K562 (cell line): ENCODE results near the gene ITPRID2. TPM values are rescaled to one million over a fixed set of nuclear protein-coding genes. Genes with fewer than 3 reads are reported as not detected.

Experiments
- ATAC-seq: fragments of 200-7000 bp; cut with Tn5 transposase; 3 replicates; pipeline ENCODE4 v1.9.1; 2020; ENCODE audit warnings: moderate library complexity
- BruUV-seq: library from RNA; stranded (reverse); fragments of 400-500 nt; replicated peaks from 2 replicates; lab custom pipeline; 2021; lab: Mats Ljungman, UMichigan
- CTCF ChIA-PET: fragments of 300-600 bp; formaldehyde crosslinking; extraction: SDS; loops from one replicate; lab custom pipeline; 2021; ENCODE audit warnings: low intra/inter-chr PET ratio; lab: Yijun Ruan, JAX
- POLR2A ChIA-PET: fragments of 300-600, 350-650 bp; sonication (Branson Sonifier 250); formaldehyde crosslinking; extraction: SDS; loops from one replicate; lab custom pipeline; 2021; ENCODE audit warnings: antibody characterized with exemption, inconsistent platforms; lab: Yijun Ruan, JAX
- DNase-seq, 4 experiments: peaks; one replicate each; pipeline versions ENCODE4 v3.0.0 to v3.0.0-alpha.2; 2011 to 2018; ENCODE audit warnings: low spot score in 3 of 4, mixed read lengths in 3 of 4; ENCODE audit errors: extremely low read depth in 1 of 4
- FAIRE-seq: peaks from 2 replicates; lab custom pipeline; 2011; peaks lifted over from hg19 to GRCh38; lab: Jason Lieb, UNC
- H2AFZ ChIP-seq: 2 replicates; pipeline ENCODE4 v1.6.0; 2011; ENCODE audit warnings: low read depth, low read length, control low read depth, inconsistent platforms
- H3K27ac ChIP-seq: fragments of 200-600 bp; 3 replicates; pipeline ENCODE4 v1.8.0; 2011; ENCODE audit warnings: low read depth, mild to moderate bottlenecking, control low read depth, inconsistent platforms, low read length, moderate library complexity, mixed read lengths; ENCODE audit errors: extremely low read depth
- H3K27me3 ChIP-seq, 2 experiments: fragments of 300-600 bp in 1 of 2; 2 replicates in 1 of 2; 3 replicates in 1 of 2; pipeline versions ENCODE4 v1.6.0 to v1.8.0; 2011; ENCODE audit warnings: inconsistent platforms in 2 of 2, low read length in 2 of 2, mild to moderate bottlenecking in 1 of 2, mixed read lengths in 1 of 2, moderate library complexity in 1 of 2; ENCODE audit not compliant: control insufficient read depth in 2 of 2, insufficient read depth in 2 of 2
- H3K36me3 ChIP-seq: fragments of 300-600 bp; 3 replicates; pipeline ENCODE4 v1.8.0; 2011; ENCODE audit warnings: mild to moderate bottlenecking, low read length, inconsistent platforms; ENCODE audit not compliant: control insufficient read depth, insufficient read depth
- H3K4me1 ChIP-seq, 2 experiments: fragments of 200-600 bp in 1 of 2; replicated peaks in 1 of 2; 2 replicates in 1 of 2; 3 replicates in 1 of 2; pipeline versions ENCODE4 v1.5.1 to v1.8.0; 2011; ENCODE audit warnings: inconsistent platforms in 2 of 2, low read length in 2 of 2, mild to moderate bottlenecking in 1 of 2, mixed read lengths in 1 of 2, moderate library complexity in 1 of 2; ENCODE audit not compliant: control insufficient read depth in 2 of 2, insufficient read depth in 2 of 2
- H3K4me2 ChIP-seq: 2 replicates; pipeline ENCODE4 v1.6.1; 2011; ENCODE audit warnings: low read length, control low read depth, inconsistent platforms, mixed read lengths; ENCODE audit not compliant: insufficient read depth
- H3K4me3 ChIP-seq: fragments of 200-600 bp; sonication (generic), shearing (Covaris generic); 2 replicates; pipeline ENCODE4 v1.5.1; 2016; ENCODE audit warnings: control low read depth, inconsistent platforms
- H3K79me2 ChIP-seq: fragments of 200-600 bp; 3 replicates; pipeline ENCODE4 v1.8.0; 2011; ENCODE audit warnings: low read length, inconsistent platforms; ENCODE audit not compliant: control insufficient read depth, insufficient read depth
- H3K9ac ChIP-seq, 2 experiments: 2 replicates each; pipeline versions ENCODE4 v1.6.0 to v1.6.1; 2011; ENCODE audit warnings: low read depth in 2 of 2, low read length in 2 of 2, control low read depth in 1 of 2, inconsistent platforms in 1 of 2, mild to moderate bottlenecking in 1 of 2, mixed read lengths in 1 of 2; ENCODE audit not compliant: insufficient read depth in 1 of 2
- H3K9me1 ChIP-seq: one replicate; pipeline ENCODE4 v1.6.0; 2011; ENCODE audit warnings: inconsistent platforms, mild to moderate bottlenecking, low read length, moderate library complexity; ENCODE audit not compliant: control insufficient read depth, insufficient read depth
- H3K9me3 ChIP-seq: replicated peaks from 2 replicates; pipeline ENCODE4 v1.5.1; 2011; ENCODE audit warnings: low read depth, low read length, inconsistent platforms; ENCODE audit not compliant: control insufficient read depth, insufficient read depth
- H4K20me1 ChIP-seq: replicated peaks from 2 replicates; pipeline ENCODE4 v1.6.1; 2011; ENCODE audit warnings: low read length, inconsistent platforms, mixed read lengths; ENCODE audit not compliant: control insufficient read depth, insufficient read depth
- BHLHE40 ChIP-seq: IDR thresholded peaks from 2 replicates; pipeline ENCODE4 v1.6.1; 2011; ENCODE audit warnings: low read length, improper control_type of control experiment
- CBFA2T3 ChIP-seq: fragments of 450-650 bp; IDR thresholded peaks from 2 replicates; pipeline ENCODE4 v1.6.1; 2017
- CREM ChIP-seq: IDR thresholded peaks from 2 replicates; pipeline ENCODE4 v1.6.1; 2014; ENCODE audit warnings: antibody characterized with exemption, low read depth
- GTF2A2 ChIP-seq: IDR thresholded peaks from 2 replicates; pipeline ENCODE4 v1.6.1; 2016; ENCODE audit warnings: mild to moderate bottlenecking, missing genetic modification characterization, missing compliant biosample characterization
- GTF2E2 ChIP-seq: fragments of 200-800 bp; sonication (Bioruptor generic); IDR thresholded peaks from 2 replicates; pipeline ENCODE4 v1.6.1; 2016; ENCODE audit warnings: missing genetic modification characterization, missing compliant biosample characterization
- HBP1 ChIP-seq: fragments of 450-650 bp; formaldehyde crosslinking; IDR thresholded peaks from 2 replicates; pipeline ENCODE4 v1.4.0; 2022; ENCODE audit warnings: missing genetic modification characterization
- MAZ ChIP-seq, 2 experiments: fragments of 450-650 bp in 1 of 2; sonication (generic) in 1 of 2; formaldehyde crosslinking; IDR thresholded peaks in 1 of 2; conservative IDR thresholded peaks in 1 of 2; 2 replicates each; pipeline versions ENCODE4 v1.4.0 to v1.5.0; 2020; ENCODE audit warnings: mild to moderate bottlenecking in 1 of 2, missing genetic modification reagents in 1 of 2
- SIN3A ChIP-seq, 2 experiments: fragments of 150-350 bp in 1 of 2; IDR thresholded peaks; 2 replicates each; pipeline ENCODE4 v1.6.1; 2011 to 2016; ENCODE audit warnings: borderline replicate concordance in 2 of 2, low read depth in 2 of 2, low read length in 2 of 2, mild to moderate bottlenecking in 2 of 2, moderate library complexity in 2 of 2; ENCODE audit not compliant: control insufficient read depth in 1 of 2
- TARDBP ChIP-seq: fragments of 450-650 bp; IDR thresholded peaks from 2 replicates; pipeline ENCODE4 v1.6.1; 2016
- TBP ChIP-seq: optimal IDR thresholded peaks from 2 replicates; pipeline ENCODE3; 2011; ENCODE audit warnings: low read depth, low read length, improper control_type of control experiment
- TCF3 ChIP-seq: sonication (generic); formaldehyde crosslinking; IDR thresholded peaks from 2 replicates; pipeline ENCODE4 v1.4.0; 2020; ENCODE audit warnings: mild to moderate bottlenecking, missing genetic modification reagents
- ZNF224 ChIP-seq: sonication (generic); formaldehyde crosslinking; IDR thresholded peaks from 2 replicates; pipeline ENCODE4 v1.8.0; 2022; ENCODE audit warnings: mild to moderate bottlenecking, missing genetic modification reagents
- ZNF274 ChIP-seq: IDR thresholded peaks from 2 replicates; pipeline ENCODE4 v1.6.1; 2011; ENCODE audit warnings: low read depth, mild to moderate bottlenecking, low read length, moderate library complexity, borderline replicate concordance
- ZNF324 ChIP-seq: fragments of 250-450 bp; sonication (Bioruptor Pico); IDR thresholded peaks from 2 replicates; pipeline ENCODE4 v1.4.0; 2020; ENCODE audit warnings: mild to moderate bottlenecking
- ZNF695 ChIP-seq: fragments of 450-650 bp; formaldehyde crosslinking; IDR thresholded peaks from 2 replicates; pipeline ENCODE4 v1.4.0; 2020; ENCODE audit warnings: mild to moderate bottlenecking, moderate library complexity
- WGBS: fragments of 100-300 bp; shearing (Covaris generic); methylation state at CpG from one replicate; pipeline ENCODE4 v1.1.6; 2016; ENCODE audit warnings: low coverage, mixed read lengths; ENCODE audit not compliant: insufficient coverage; ENCODE audit errors: missing lambda C conversion rate; 5-methylcytosine and 5-hydroxymethylcytosine counted together
- in situ Hi-C: fragments of 300-500 bp; cut with MboI; formaldehyde crosslinking; loops from 4 replicates; pipeline ENCODE4 v1.15.0; 2018; ENCODE audit warnings: inconsistent platforms, mixed read lengths
- intact Hi-C: fragments of 100-400 bp; cut with micrococcal nuclease; formaldehyde crosslinking; loops from 2 replicates; pipeline ENCODE4 v1.14.2; 2022
- polyA plus RNA-seq, 8 experiments: library from polyadenylated mRNA; depleted of rRNA in 4 of 8; stranded (reverse) in 5 of 8; unstranded in 3 of 8; fragments of >200 nt; fragmentation: Nextera tagmentation in 2 of 8; fragmentation: Illumina TruSeq in 1 of 8; extraction: Ambion mirVana in 2 of 8; extraction: Trizol in 1 of 8; gene quantifications; 2 replicates each; pipeline versions ENCODE4 v1.2.1 to v1.2.3, GENCODE V29; 2011 to 2014; ENCODE audit warnings: inconsistent platforms in 1 of 8, missing spikeins in 1 of 8
- total RNA-seq, 7 experiments: library from RNA; depleted of rRNA in 6 of 7; stranded (reverse); fragments of >200 nt in 6 of 7; fragmentation: Illumina TruSeq in 2 of 7; extraction: Trizol in 2 of 7; gene quantifications; 2 replicates each; pipeline versions ENCODE4 v1.2.1 to v1.2.3, GENCODE V29; 2011 to 2021; ENCODE audit warnings: low replicate concordance in 1 of 7

Gene ITPRID2
- total and polyA plus RNA-seq, 9 of the 15 experiments (the other 6 are each of a cell fraction or from before 2014, with no cell fraction given) = 18.5 to 77.8 (median 52.0) TPM

GRCh38 chr2:181886192-181886591 lies 5.3 kb upstream of the ITPRID2 start:
- Histone ChIP-seq H3K79me2 (no peaks in the 10 kb centered on the region), H2AFZ (no peak overlapping the region), H3K36me3 (no peaks in the 10 kb centered on the region), H3K4me3 (no peak overlapping the region), H4K20me1 (no peaks in the 10 kb centered on the region), H3K9me1 (no peaks in the 10 kb centered on the region), H3K27me3 (no peaks in the 10 kb centered on the region), H3K4me2 (no peak overlapping the region), H3K4me1 (0 out of 5 replicates have a peak, but pooled peaks cover 0 to 4% of the 10 kb centered on the region in 2 experiments), H3K9ac (no peak overlapping the region), H3K9me3 (no peaks in the 10 kb centered on the region), H3K27ac (no peak overlapping the region)
- BruUV-seq = no TSS peak
- POLR2A ChIA-PET = interaction anchor here (0.8 to 1.5 kb wide), 2 partner anchors 9 to 10 kb away, joined by 4 to 9 read pairs; no protein-coding TSS in a partner anchor
- intact Hi-C loops = no loop called here
- CTCF ChIA-PET = no interaction called here
- WGBS = 10% methylated on average over 4 of the region's 4 CpGs
- in situ Hi-C loops = no loop called here
- FAIRE-seq (no peak), ATAC-seq (no peak), DNase-seq (no peak)
- TF ChIP-seq CREM = no peak
- TF ChIP-seq BHLHE40 = 0 out of 2 replicates have a peak, but pooled peaks have one; percentile 21
- TF ChIP-seq ZNF324 = no peak
- no peak for TF ChIP-seq HBP1 (CRISPR knock-in tag)
- no peak for TF ChIP-seq SIN3A (IDR thresholded peaks at IDR 0.05; ENCODE audit: borderline replicate concordance in 2 of 2, control insufficient read depth in 1 of 2, low read depth in 2 of 2, low read length in 2 of 2)
- TF ChIP-seq GTF2E2 (tag) = no peak
- TF ChIP-seq GTF2A2 (tag) = no peak
- no peak for TF ChIP-seq TBP
- TF ChIP-seq TCF3 = peak; percentile 12; the same call in 1 of the 2 replicates
- no peak for TF ChIP-seq ZNF274
- TF ChIP-seq CBFA2T3 = 0 out of 2 replicates have a peak, but pooled peaks have one; percentile 24
- no peak for TF ChIP-seq ZNF224 (CRISPR knock-in tag)
- TF ChIP-seq MAZ (CRISPR knock-in tag; conservative IDR thresholded peaks at IDR 0.05 in 1 of 2, IDR thresholded peaks at IDR 0.05 in 1 of 2) = no peak
- TF ChIP-seq ZNF695 = no peak
- TF ChIP-seq TARDBP = no peak
